HG03066 (cell line): ENCODE measurements around the gene GFPT1.

Source experiments
- ATAC-seq: cut with Tn5 transposase; IDR thresholded peaks from one replicate; pipeline ENCODE4 v1.9.1; 2021; ENCODE audit warnings: low read depth; ENCODE audit not compliant: unreplicated experiment

GFPT1 gene

DNA sequence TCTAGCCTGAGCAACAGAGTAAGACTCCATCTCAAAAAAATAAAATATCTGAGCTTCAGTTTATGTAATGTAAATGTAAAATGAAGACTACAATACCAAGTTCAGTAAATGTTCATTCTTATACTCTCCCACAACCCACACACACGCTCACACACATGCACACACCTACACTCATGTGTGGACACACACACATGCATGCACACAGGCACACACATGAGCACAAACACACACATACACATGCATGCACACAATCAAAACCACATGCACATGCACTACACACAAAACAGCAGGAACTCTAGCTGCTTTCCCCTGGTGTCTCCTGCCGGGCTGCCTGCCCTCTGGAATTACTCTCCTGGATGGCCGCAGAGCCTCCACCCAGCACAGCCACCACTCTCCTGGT lies 90.6 kb downstream of the GFPT1 start:
- ATAC-seq, result no peak

DNA sequence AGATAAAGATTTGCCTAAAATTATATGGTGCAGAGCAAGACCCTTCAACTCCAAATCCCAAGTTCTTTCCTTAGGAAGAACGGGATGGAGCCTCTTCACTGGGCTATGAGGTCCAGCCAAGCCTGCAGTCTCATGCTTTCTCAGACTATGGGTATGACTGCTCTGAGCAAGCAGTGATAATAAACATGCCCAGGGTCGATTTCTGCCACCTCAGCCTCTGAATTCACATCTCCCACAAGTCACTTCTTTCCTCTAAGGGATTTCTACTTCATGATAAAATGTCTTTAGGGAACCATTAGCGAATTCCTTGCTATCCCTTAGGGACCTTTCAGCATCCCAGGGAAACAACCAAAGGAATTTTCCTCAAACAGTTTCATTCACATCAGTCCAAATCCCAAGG lies 94.8 kb downstream of the GFPT1 start:
- no peak for ATAC-seq

DNA sequence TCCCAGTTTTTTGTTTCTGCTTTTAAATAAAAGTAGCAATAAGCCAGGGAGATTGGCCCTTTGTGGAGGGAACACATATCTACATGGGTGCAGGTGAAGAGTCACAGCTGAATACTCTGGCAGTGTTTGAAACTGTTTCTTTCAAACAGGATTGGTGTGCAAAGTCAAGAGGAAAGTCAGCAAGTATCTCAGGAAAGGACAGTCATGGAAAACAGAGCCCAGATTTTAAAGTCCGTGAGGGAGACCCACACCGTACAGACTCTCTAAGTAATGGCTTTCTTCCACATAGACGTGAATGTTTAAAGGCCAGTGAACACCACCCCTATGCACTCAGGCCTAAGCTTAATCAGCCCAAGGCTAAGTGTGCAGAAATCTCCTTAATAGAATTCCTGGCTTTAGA lies 95.3 kb downstream of the GFPT1 start:
- no peak for ATAC-seq

DNA sequence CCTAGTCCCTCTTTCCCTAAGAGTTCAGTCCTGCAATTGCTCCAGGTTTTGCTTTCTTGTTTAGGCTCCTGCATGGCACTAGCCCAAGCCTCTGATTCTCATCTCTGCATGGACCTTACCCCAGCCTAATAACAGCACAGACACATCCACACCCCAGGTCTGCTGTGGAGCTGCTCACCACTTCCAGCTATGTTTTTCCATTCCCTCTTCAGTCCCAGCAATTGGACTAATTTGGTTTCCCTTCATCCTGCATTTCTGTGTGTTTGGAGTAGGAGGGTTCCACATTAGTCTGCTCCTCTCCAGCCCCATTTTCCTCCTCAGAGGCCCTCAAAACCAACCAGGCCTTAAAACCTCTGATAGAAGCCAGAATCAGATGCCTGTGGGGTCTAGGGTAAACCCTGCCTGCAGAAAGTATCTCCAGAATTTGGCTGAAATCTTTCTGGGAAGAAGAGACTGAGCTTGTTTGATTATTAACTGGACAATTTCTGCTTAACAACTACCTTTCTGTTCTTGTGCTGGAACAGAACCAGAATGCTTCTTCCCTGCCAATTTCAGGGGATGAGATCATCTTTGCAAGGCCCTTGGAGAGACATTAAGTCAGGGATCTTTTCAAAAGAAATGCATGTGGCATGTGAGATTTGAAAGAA lies 95.9 kb downstream of the GFPT1 start:
- ATAC-seq, result no peak

DNA sequence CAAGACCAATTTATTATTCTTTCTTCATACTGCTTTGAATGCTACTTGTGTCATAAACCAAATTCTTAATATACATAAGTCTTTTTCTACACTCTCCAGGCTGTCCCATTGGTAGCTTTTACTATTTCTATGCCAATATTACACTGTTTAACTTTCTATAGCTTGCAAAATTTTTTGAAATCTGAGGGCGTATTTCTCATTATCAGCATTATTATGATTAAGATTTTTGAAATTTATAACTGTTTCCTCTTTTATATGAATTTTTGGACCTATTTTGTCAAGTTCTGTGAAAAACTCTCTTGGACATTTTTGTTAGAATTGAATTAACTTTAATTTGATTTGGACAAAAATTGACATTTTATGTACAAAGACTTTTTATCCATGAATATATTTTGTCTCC lies 98.6 kb downstream of the GFPT1 start:
- ATAC-seq, result no peak

DNA sequence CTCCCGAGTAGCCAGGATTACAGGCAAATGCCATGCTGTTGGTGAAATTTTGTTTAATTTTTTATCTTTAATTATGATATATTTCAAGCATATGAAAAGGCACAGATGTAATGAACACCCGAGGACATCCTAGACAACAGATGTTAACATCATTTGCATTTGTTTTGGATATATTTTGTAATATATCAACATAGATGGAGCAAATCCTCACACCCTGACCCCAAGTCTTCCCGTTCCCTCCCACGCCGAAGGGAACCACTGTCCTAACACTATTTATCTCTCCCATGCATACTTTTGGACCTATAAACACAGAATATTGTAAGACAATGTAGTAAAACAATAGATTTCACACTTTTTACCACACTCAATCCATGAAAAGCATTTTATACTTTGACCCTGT lies 99.5 kb downstream of the GFPT1 start:
- ATAC-seq, result no peak

DNA sequence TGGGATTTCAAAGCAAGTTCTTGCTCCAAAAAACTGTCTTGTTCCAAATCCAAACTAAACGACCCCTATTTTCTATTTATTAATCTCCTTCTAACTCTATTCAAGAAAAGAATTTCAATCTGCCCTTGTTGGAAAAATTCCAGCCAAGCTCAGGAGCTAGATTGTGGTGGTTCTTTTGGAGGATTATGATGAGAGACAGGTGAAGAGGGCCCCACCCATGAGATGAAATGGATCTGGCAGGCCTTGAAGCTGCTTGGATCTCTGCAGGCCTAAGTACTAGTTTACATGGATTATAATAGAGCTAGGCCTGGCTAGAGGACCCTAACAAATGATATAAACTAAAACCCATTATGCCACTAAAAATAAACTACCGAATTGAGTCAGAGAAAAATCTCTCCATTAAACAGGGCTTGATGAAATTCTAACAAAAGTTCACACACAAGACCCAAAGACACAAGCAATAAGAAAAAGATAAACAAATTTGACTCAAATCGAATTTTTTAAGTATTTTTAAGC lies 101.6 kb downstream of the GFPT1 start:
- no peak for ATAC-seq

DNA sequence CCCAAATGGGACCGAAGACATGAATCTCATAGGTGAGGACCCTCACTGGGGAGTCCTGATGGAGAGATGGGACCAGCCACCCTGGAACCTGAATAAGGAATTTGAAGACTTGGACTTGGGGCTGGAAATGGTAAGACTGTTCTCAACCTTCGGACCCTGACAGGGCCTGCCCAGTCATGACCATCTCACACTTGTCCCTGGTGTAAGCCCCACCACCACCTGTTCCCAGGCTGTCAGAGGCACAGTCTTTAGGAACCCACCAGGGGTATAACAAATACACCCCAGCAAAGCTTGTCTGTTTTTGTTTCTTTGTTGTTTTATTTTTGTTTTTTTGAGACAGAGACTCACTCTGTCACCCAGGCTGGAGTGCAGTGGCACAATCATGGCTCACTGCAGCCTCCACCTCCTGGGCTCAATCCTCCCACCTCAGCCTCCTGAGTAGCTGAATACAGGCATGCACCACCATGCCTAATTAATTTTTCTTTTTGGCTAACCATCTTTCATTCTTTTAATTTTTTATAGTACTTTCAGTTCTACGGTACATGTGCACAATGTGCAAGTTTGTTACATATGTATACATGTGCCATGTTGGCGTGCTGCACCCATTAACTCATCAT lies 106.1 kb downstream of the GFPT1 start:
- ATAC-seq, result no peak

DNA sequence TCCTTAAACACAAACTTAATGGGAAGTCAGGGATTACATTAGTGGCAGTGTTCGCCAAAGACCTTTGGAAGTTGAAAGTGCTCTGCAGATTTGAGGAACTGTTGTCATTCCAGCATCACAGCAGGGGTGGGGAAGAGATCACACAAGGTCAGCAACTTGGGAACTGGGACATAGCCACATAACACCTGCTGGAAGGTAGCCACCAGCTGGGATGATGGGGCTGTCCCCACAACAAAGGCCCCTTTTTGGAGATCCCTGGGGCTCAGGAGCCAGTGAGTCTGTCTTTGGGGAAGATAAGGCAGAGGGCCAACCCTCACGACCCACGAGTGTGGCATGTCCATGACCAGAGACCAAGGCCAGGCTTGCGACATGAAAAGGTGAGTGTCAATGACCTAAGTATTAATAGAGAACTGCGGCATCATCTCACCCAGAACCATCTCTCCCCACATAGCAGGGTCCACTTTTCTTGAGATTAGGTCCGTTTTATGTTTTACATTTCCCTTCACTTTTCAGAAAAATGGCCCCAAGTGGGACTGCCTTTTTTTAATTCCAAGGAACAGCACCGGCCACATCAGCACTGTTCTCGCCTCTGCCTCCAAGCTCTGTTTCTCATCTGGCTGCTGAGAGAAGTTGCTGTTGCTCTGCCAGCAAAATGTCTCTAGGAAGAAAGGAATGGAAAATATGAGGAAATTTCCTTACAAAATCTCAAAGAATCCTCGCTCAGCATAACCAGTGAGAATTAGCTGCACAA lies 106.9 kb downstream of the GFPT1 start:
- no peak for ATAC-seq

DNA sequence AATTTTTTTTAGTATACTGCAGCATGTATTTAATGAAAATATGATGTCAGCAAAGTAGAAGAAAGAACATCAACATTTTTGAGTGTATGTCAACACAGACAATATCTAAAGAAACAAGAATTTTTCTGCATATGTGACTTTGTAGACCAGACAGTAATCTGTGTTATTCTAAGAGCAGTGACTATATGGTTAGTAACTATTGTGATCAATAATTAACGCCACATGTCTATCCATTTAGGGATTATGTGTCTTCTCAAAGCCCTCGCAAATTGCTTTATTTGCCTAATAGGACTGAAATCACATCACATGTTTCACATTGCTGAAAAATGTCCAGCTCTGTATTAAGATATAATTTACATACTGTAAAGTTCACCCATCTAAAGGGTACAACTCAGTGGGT lies 107.8 kb downstream of the GFPT1 start:
- no peak for ATAC-seq

DNA sequence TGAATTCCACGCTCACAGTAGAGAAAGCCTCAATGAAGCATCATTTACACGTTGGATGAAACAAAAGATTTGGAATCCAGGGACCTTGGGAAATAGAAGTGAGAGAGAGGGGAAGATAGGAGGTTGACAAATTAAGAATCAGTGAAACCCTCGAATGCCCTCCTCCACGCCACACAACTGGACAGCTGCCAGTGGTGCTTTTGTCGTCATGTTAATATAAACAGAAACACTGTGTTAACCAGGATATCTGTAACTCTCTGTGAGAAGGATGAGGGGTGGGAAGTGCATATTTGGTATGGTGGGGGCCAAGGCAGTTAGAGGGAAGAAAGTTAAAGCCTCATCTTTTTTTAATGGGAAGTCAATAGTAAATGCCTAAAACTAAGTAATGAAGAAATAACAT lies 108.7 kb downstream of the GFPT1 start:
- ATAC-seq, result no peak

DNA sequence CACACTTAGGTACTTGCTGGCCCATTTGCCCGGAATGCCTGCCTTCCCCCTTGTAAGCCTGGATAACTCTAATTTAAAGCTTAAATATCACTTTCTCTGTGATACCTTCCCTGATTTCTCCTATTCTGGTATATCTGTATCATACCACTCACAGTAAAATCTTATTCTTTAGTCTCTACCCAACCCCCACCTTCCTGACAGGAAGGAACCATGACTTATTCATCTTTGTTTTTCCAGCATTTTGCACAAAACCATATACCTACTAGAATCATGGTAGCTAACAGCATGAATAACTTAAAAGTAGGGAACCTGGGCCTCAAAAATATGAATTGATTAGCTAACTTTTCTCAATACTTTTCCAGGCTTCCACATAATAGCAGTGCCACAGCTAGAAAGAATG lies 111.5 kb downstream of the GFPT1 start:
- ATAC-seq, result no peak

DNA sequence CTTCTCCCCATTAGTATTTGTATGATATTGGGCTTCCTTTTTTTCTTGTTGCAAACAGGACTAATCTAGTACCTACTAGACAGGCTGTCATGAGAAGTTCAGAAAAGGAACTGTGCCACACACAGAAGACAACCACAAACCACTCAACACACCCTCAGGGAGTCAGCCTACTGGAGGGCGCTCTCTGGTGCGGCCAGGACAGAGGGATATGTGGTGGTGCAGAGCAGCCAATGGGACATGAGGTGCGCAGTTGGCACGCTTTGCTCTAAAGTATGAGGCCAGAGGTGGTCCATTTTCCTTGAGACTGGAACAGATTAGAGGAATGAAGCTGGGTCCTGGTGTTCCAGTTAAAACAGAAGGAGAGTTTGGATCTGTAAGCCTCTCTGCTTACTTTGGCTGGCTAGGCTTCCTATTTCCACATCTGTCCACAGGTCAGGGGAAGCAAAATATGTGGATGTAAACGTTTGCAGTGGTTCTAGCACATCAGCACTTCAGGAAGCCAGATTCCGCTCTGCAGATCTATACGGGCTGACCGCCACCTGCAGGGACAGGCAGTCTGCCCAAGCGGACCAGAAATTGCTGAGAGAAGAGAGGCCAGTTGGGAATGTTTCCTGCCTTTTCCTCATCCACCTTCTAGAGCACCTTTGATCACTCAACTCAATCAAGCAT lies 114.1 kb downstream of the GFPT1 start:
- no peak for ATAC-seq

DNA sequence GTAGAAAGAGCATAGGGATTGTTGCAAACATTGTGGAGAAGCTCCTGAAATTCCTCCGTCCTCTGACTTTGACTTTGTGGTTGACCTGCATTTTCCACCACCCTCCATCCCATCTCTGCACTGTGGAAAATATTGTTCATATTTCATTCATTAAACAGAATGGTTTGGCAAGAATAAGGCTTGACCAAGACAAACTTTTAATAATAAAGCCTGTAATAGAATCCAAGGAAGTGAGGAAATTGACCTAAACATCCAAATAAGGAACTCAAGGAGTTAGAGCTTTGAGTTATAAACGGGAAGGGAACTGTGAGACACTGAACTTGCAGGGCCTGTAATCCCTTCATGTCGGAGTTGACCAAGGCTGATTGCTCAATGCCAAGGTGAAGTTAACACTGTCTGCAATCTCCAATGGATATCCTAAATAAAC lies 115.2 kb downstream of the GFPT1 start:
- no peak for ATAC-seq
